ENCODE results near the gene GRID2.

The GRID2 gene

GRCh38 chr4:92830771-92831170 lies 527.0 kb downstream of the GRID2 start:
- H2AFZ ChIP-seq (ENCODE audit: low read length) = no peak overlapping the region
- no peak overlapping the region for H2BK120ac ChIP-seq (ENCODE audit: low read depth, low read length)
- H2BK5ac ChIP-seq (ENCODE audit: low read length) = no peak overlapping the region
- no peak overlapping the region for H3K4me3 ChIP-seq (ENCODE audit: low read length in 2 of 2)
- no peaks in the 10 kb centered on the region for H3K27me3 ChIP-seq (ENCODE audit: control insufficient read depth in 3 of 3, insufficient read depth in 3 of 3, low read depth in 1 of 3, low read length in 3 of 3)
- no peaks in the 10 kb centered on the region for H3K4me1 ChIP-seq (ENCODE audit: control insufficient read depth in 2 of 2, insufficient read depth in 1 of 2, low read depth in 1 of 2, low read length in 2 of 2)
- no peak overlapping the region for H3K23ac ChIP-seq (ENCODE audit: low read depth, low read length, poor library complexity)
- no peak for DNase-seq (ENCODE audit: low spot score)
- no peak overlapping the region for H3K9ac ChIP-seq (ENCODE audit: low read depth, low read length, poor library complexity)
- no peaks in the 10 kb centered on the region for H3K79me1 ChIP-seq (ENCODE audit: low read depth, low read length)
- no peak overlapping the region for H4K91ac ChIP-seq (ENCODE audit: low read depth, low read length, poor library complexity)
- no peak overlapping the region for H4K8ac ChIP-seq (ENCODE audit: low read depth, low read length)
- no peaks in the 10 kb centered on the region for H3K9me3 ChIP-seq (replicated peaks in 1 of 2; ENCODE audit: control insufficient read depth in 2 of 2, insufficient read depth in 1 of 2, low read depth in 1 of 2, low read length in 2 of 2)
- no peak overlapping the region for H3K18ac ChIP-seq (ENCODE audit: low read length)
- no peak overlapping the region for H2BK12ac ChIP-seq (ENCODE audit: low read length)
- H3K36me3 ChIP-seq (replicated peaks in 1 of 2; ENCODE audit: control insufficient read depth in 2 of 2, insufficient read depth in 2 of 2, low read length in 2 of 2) = no peaks in the 10 kb centered on the region
- no peak overlapping the region for H2BK15ac ChIP-seq (ENCODE audit: low read length)
- H3K27ac ChIP-seq (replicated peaks; ENCODE audit: low read length) = no peak overlapping the region
- no peak overlapping the region for H3K14ac ChIP-seq (ENCODE audit: low read length)
- H2AK5ac ChIP-seq (ENCODE audit: low read depth, low read length) = no peak overlapping the region
- no peak overlapping the region for H3K4me2 ChIP-seq (ENCODE audit: insufficient read depth, low read length, poor library complexity, severe bottlenecking)
- no peak overlapping the region for H3K4ac ChIP-seq (ENCODE audit: low read length)

- Histone ChIP-seq H2BK12ac (ENCODE audit: low read length) (no peak overlapping the region), H3K9ac (ENCODE audit: low read depth, low read length, poor library complexity) (no peak overlapping the region), H2BK120ac (ENCODE audit: low read depth, low read length) (no peak overlapping the region), H3K23ac (ENCODE audit: low read depth, low read length, poor library complexity) (no peak overlapping the region), H3K27ac (replicated peaks; ENCODE audit: low read length) (no peak overlapping the region), H3K18ac (ENCODE audit: low read length) (no peak overlapping the region), H2AFZ (ENCODE audit: low read length) (no peak overlapping the region), H3K4me2 (ENCODE audit: insufficient read depth, low read length, poor library complexity, severe bottlenecking) (no peak overlapping the region), H4K8ac (ENCODE audit: low read depth, low read length) (no peak overlapping the region), H2BK5ac (ENCODE audit: low read length) (no peak overlapping the region), H3K4me1 (ENCODE audit: control insufficient read depth in 2 of 2, insufficient read depth in 1 of 2, low read depth in 1 of 2, low read length in 2 of 2) (no peaks in the 10 kb centered on the region), H3K4me3 (ENCODE audit: low read length in 2 of 2) (no peak overlapping the region), H3K4ac (ENCODE audit: low read length) (no peak overlapping the region), H2BK15ac (ENCODE audit: low read length) (no peak overlapping the region), H2AK5ac (ENCODE audit: low read depth, low read length) (no peak overlapping the region), H3K9me3 (replicated peaks in 1 of 2; ENCODE audit: control insufficient read depth in 2 of 2, insufficient read depth in 1 of 2, low read depth in 1 of 2, low read length in 2 of 2) (no peaks in the 10 kb centered on the region), H3K36me3 (replicated peaks in 1 of 2; ENCODE audit: control insufficient read depth in 2 of 2, insufficient read depth in 2 of 2, low read length in 2 of 2) (no peaks in the 10 kb centered on the region), H3K79me1 (ENCODE audit: low read depth, low read length) (no peaks in the 10 kb centered on the region), H3K27me3 (ENCODE audit: control insufficient read depth in 3 of 3, insufficient read depth in 3 of 3, low read depth in 1 of 3, low read length in 3 of 3) (no peaks in the 10 kb centered on the region), H4K91ac (ENCODE audit: low read depth, low read length, poor library complexity) (no peak overlapping the region), H3K14ac (ENCODE audit: low read length) (no peak overlapping the region)
- DNase-seq (ENCODE audit: low spot score) = no peak
Observed at GRCh38 chr4:92840880-92841279, 537.1 kb downstream of the GRID2 start.

- H3K4me2 ChIP-seq (ENCODE audit: insufficient read depth, low read length, poor library complexity, severe bottlenecking) = no peak overlapping the region
- no peak overlapping the region for H3K14ac ChIP-seq (ENCODE audit: low read length)
- H3K23ac ChIP-seq (ENCODE audit: low read depth, low read length, poor library complexity) = no peak overlapping the region
- no peaks in the 10 kb centered on the region for H3K9me3 ChIP-seq (replicated peaks in 1 of 2; ENCODE audit: control insufficient read depth in 2 of 2, insufficient read depth in 1 of 2, low read depth in 1 of 2, low read length in 2 of 2)
- H3K27me3 ChIP-seq (ENCODE audit: control insufficient read depth in 3 of 3, insufficient read depth in 3 of 3, low read depth in 1 of 3, low read length in 3 of 3) = no peaks in the 10 kb centered on the region
- H2BK5ac ChIP-seq (ENCODE audit: low read length) = no peak overlapping the region
- no peak overlapping the region for H3K9ac ChIP-seq (ENCODE audit: low read depth, low read length, poor library complexity)
- H4K8ac ChIP-seq (ENCODE audit: low read depth, low read length) = no peak overlapping the region
- no peak overlapping the region for H4K91ac ChIP-seq (ENCODE audit: low read depth, low read length, poor library complexity)
- no peak overlapping the region for H3K18ac ChIP-seq (ENCODE audit: low read length)
- no CpG with 5 or more reads among the region's 4 CpGs for WGBS, 2 donors (ENCODE audit: extremely low coverage in 2 of 2, insufficient read length in 2 of 2, insufficient replicate concordance in 1 of 2)
- no peak overlapping the region for H3K4ac ChIP-seq (ENCODE audit: low read length)
- no peak overlapping the region for H3K4me3 ChIP-seq (ENCODE audit: low read length in 2 of 2)
- H3K36me3 ChIP-seq (replicated peaks in 1 of 2; ENCODE audit: control insufficient read depth in 2 of 2, insufficient read depth in 2 of 2, low read length in 2 of 2) = no peaks in the 10 kb centered on the region
- H2BK15ac ChIP-seq (ENCODE audit: low read length) = no peak overlapping the region
- DNase-seq (ENCODE audit: low spot score) = no peak
- H2BK12ac ChIP-seq (ENCODE audit: low read length) = no peak overlapping the region
- no peak overlapping the region for H2BK120ac ChIP-seq (ENCODE audit: low read depth, low read length)
- H2AFZ ChIP-seq (ENCODE audit: low read length) = no peak overlapping the region
- no peak overlapping the region for H2AK5ac ChIP-seq (ENCODE audit: low read depth, low read length)
- H3K27ac ChIP-seq (replicated peaks; ENCODE audit: low read length) = no peak overlapping the region
- no peaks in the 10 kb centered on the region for H3K79me1 ChIP-seq (ENCODE audit: low read depth, low read length)
- H3K4me1 ChIP-seq (ENCODE audit: control insufficient read depth in 2 of 2, insufficient read depth in 1 of 2, low read depth in 1 of 2, low read length in 2 of 2) = peaks cover 1 to 6% of the 10 kb centered on the region in 2 donors
Observed at GRCh38 chr4:92843784-92844183, 540.0 kb downstream of the GRID2 start.

- no peak overlapping the region for H3K4me2 ChIP-seq (ENCODE audit: insufficient read depth, low read length, poor library complexity, severe bottlenecking)
- H3K79me1 ChIP-seq (ENCODE audit: low read depth, low read length) = no peaks in the 10 kb centered on the region
- H2AK5ac ChIP-seq (ENCODE audit: low read depth, low read length) = no peak overlapping the region
- H3K18ac ChIP-seq (ENCODE audit: low read length) = no peak overlapping the region
- no peak overlapping the region for H3K27ac ChIP-seq (replicated peaks; ENCODE audit: low read length)
- no peak overlapping the region for H2BK12ac ChIP-seq (ENCODE audit: low read length)
- no peaks in the 10 kb centered on the region for H3K9me3 ChIP-seq (replicated peaks in 1 of 2; ENCODE audit: control insufficient read depth in 2 of 2, insufficient read depth in 1 of 2, low read depth in 1 of 2, low read length in 2 of 2)
- no peak for DNase-seq (ENCODE audit: low spot score)
- H2AFZ ChIP-seq (ENCODE audit: low read length) = peak overlapping the region; percentile 75
- H3K14ac ChIP-seq (ENCODE audit: low read length) = no peak overlapping the region
- H2BK120ac ChIP-seq (ENCODE audit: low read depth, low read length) = no peak overlapping the region
- no peak overlapping the region for H2BK15ac ChIP-seq (ENCODE audit: low read length)
- H3K9ac ChIP-seq (ENCODE audit: low read depth, low read length, poor library complexity) = no peak overlapping the region
- no peak overlapping the region for H4K8ac ChIP-seq (ENCODE audit: low read depth, low read length)
- H2BK5ac ChIP-seq (ENCODE audit: low read length) = no peak overlapping the region
- H3K36me3 ChIP-seq (replicated peaks in 1 of 2; ENCODE audit: control insufficient read depth in 2 of 2, insufficient read depth in 2 of 2, low read length in 2 of 2) = no peaks in the 10 kb centered on the region
- H3K4me1 ChIP-seq (ENCODE audit: control insufficient read depth in 2 of 2, insufficient read depth in 1 of 2, low read depth in 1 of 2, low read length in 2 of 2) = peaks cover 1 to 6% of the 10 kb centered on the region in 2 donors
- no peak overlapping the region for H4K91ac ChIP-seq (ENCODE audit: low read depth, low read length, poor library complexity)
- H3K4ac ChIP-seq (ENCODE audit: low read length) = no peak overlapping the region
- no peaks in the 10 kb centered on the region for H3K27me3 ChIP-seq (ENCODE audit: control insufficient read depth in 3 of 3, insufficient read depth in 3 of 3, low read depth in 1 of 3, low read length in 3 of 3)
- H3K4me3 ChIP-seq (ENCODE audit: low read length in 2 of 2) = no peak overlapping the region
- H3K23ac ChIP-seq (ENCODE audit: low read depth, low read length, poor library complexity) = no peak overlapping the region
Observed at GRCh38 chr4:92847026-92847425, 543.3 kb downstream of the GRID2 start.

Data from neuronal stem cell (in vitro differentiated cells).